Spleen (tissue), 11 donors: Measurements from ENCODE around the gene BPTF. TPM values are rescaled to one million over a fixed set of nuclear protein-coding genes. Genes with fewer than 3 reads are reported as not detected.
"Not testable (repeated sequence)": the region's sequence is repeated elsewhere in the genome, so short reads cannot be mapped to it uniquely, and the experiment has no call there.

Experiments
- DNase-seq: peaks from one replicate; pipeline ENCODE4 v3.0.0-alpha.2; 2020
- H3K27ac ChIP-seq, 8 donors: fragments of 200-600 bp; sonication (generic) in 7 of 8; 1 replicate in 4 of 8; 2 replicates in 4 of 8; pipeline versions ENCODE4 v1.5.0 to v1.8.0; 2016 to 2021; ENCODE audit warnings: inconsistent platforms in 4 of 8, mild to moderate bottlenecking in 4 of 8, moderate library complexity in 1 of 8
- H3K27me3 ChIP-seq, 7 donors: fragments of 200-600 bp; sonication (generic) in 6 of 7; replicated peaks in 1 of 7; 1 replicate in 4 of 7; 2 replicates in 3 of 7; pipeline versions ENCODE4 v1.5.0 to v1.8.0; 2016 to 2021; ENCODE audit warnings: inconsistent platforms in 3 of 7, mild to moderate bottlenecking in 1 of 7
- H3K36me3 ChIP-seq, 6 donors: fragments of 200-600 bp; sonication (generic) in 5 of 6; 1 replicate in 4 of 6; 2 replicates in 2 of 6; pipeline versions ENCODE4 v1.5.0 to v1.8.0; 2016 to 2021; ENCODE audit warnings: inconsistent platforms in 2 of 6
- H3K4me1 ChIP-seq, 6 donors: fragments of 200-600 bp; sonication (generic) in 5 of 6; 1 replicate in 3 of 6; 2 replicates in 3 of 6; pipeline versions ENCODE4 v1.5.0 to v1.8.0; 2016 to 2021; ENCODE audit warnings: inconsistent platforms in 3 of 6
- H3K4me3 ChIP-seq, 8 donors: fragments of 200-600 bp; sonication (generic) in 7 of 8; 1 replicate in 4 of 8; 2 replicates in 4 of 8; pipeline versions ENCODE4 v1.5.0 to v1.8.0; 2016 to 2021; ENCODE audit warnings: inconsistent platforms in 4 of 8, mild to moderate bottlenecking in 4 of 8, moderate library complexity in 2 of 8
- H3K9me3 ChIP-seq, 8 donors: fragments of 200-600 bp; sonication (generic) in 7 of 8; 1 replicate in 4 of 8; 2 replicates in 4 of 8; pipeline versions ENCODE4 v1.5.0 to v1.8.0; 2016 to 2021; ENCODE audit warnings: inconsistent platforms in 4 of 8
- CTCF ChIP-seq, 11 experiments: fragments of 200-600 bp in 7 of 11; fragments of 450-650 bp in 4 of 11; sonication (generic) in 4 of 11; IDR thresholded peaks in 8 of 11; conservative IDR thresholded peaks in 3 of 11; 1 replicate in 7 of 11; 2 replicates in 4 of 11; pipeline versions ENCODE4 v1.4.0 to v1.8.0; 2016 to 2021; ENCODE audit warnings: antibody characterized with exemption in 11 of 11, inconsistent platforms in 4 of 11, mild to moderate bottlenecking in 1 of 11
- POLR2A ChIP-seq, 3 donors: fragments of 450-650 bp; IDR thresholded peaks; one replicate each; pipeline ENCODE4 v1.5.1; 2017; ENCODE audit warnings: antibody characterized with exemption in 3 of 3, mild to moderate bottlenecking in 1 of 3
- POLR2AphosphoS5 ChIP-seq, 3 donors: sonication (generic); formaldehyde crosslinking; IDR thresholded peaks; one replicate each; pipeline ENCODE4 v1.5.1; 2017; ENCODE audit warnings: antibody characterized with exemption in 3 of 3
- WGBS, 5 donors: extraction: QIAGEN DNeasy Blood & Tissue Kit in 3 of 5; methylation state at CpG; one replicate each; pipeline versions ENCODE4 v1.1.5 to v1.1.7; 2013 to 2018; 5-methylcytosine and 5-hydroxymethylcytosine counted together
- intact Hi-C: fragments of 100-400 bp; cut with DNase I; formaldehyde crosslinking; loops from one replicate; pipeline ENCODE4 v1.15.0; 2023; ENCODE audit warnings: low total_unique reads
- polyA plus RNA-seq, 3 donors: library from polyadenylated mRNA; stranded (reverse); fragments of 200-250 nt; gene quantifications; one replicate each; pipeline ENCODE4 v1.2.1, GENCODE V29; 2013
- total RNA-seq, 7 donors: library from RNA; depleted of rRNA in 3 of 7; stranded (reverse); fragments of >200 nt in 3 of 7; fragmentation: NEBNext Ultra II Directional in 4 of 7; extraction: Animal tissue kit (Norgen Biotek cat#: 25700) in 4 of 7; gene quantifications; one replicate each; pipeline versions ENCODE4 v1.1.0 to v1.2.1, GENCODE V29; 2016 to 2021
- donor health status: healthy with polysubstance abuse.
- donor health status: DM: no; HTN: no; CAD: no; lungs with moderate emphysema.
- donor health status: DM: no; HTN: no; CAD: no.
- donor health status: Bipolar disorder and iron deficiency.
- donor health status: healthy.
- donor health status: DM: no; HTN: no; CAD: no.
- donor health status: DM: yes; HTN: yes; CAD: no.

BPTF gene
- total and polyA plus RNA-seq, 10 donors: 12.3 to 148 (median 120) TPM

- H3K27me3 ChIP-seq, H3K4me1 ChIP-seq, intact Hi-C loops, DNase-seq, H3K9me3 ChIP-seq, H3K27ac ChIP-seq, H3K4me3 ChIP-seq: not testable (repeated sequence)
- 0% methylated on average over 1 of the region's 1 CpG for WGBS, 5 donors
- peak; percentile 37 to 81 (median 71) for TF ChIP-seq CTCF (IDR thresholded peaks at IDR 0.05 in 8 of 11, conservative IDR thresholded peaks at IDR 0.05 in 3 of 11)
- peaks cover 0 to 90% (median 59%) of the 10 kb centered on the region in 6 donors for H3K36me3 ChIP-seq
These were observed 137.9 kb downstream of the BPTF start for GRCh38 chr17:67963145-67963572.

GRCh38 chr17:67970783-67971182, 145.5 kb downstream of the BPTF start:
- Histone ChIP-seq H3K27ac (no peak overlapping the region), H3K4me1 (no peaks in the 10 kb centered on the region), H3K4me3 (no peak overlapping the region), H3K36me3 (peaks cover 0 to 100% (median 62%) of the 10 kb centered on the region in 6 donors), H3K27me3 (no peaks in the 10 kb centered on the region), H3K9me3 (no peaks in the 10 kb centered on the region)
- TF ChIP-seq CTCF (IDR thresholded peaks at IDR 0.05 in 8 of 11, conservative IDR thresholded peaks at IDR 0.05 in 3 of 11): no peak
- no peak for TF ChIP-seq POLR2AphosphoS5 (IDR thresholded peaks at IDR 0.05)
- TF ChIP-seq POLR2A (IDR thresholded peaks at IDR 0.05): no peak
- WGBS, 5 donors: 94 to 97% (median 96%) methylated on average over 7 of the region's 7 CpGs
- peak; percentile 17 for DNase-seq
- intact Hi-C loops: no loop called here

- 81 to 94% (median 91%) methylated on average over 9 of the region's 9 CpGs for WGBS, 5 donors
- DNase-seq: no peak
- Histone ChIP-seq H3K4me3 (no peak overlapping the region), H3K36me3 (peaks cover 0 to 99% (median 48%) of the 10 kb centered on the region in 6 donors), H3K4me1 (no peaks in the 10 kb centered on the region), H3K9me3 (no peaks in the 10 kb centered on the region), H3K27ac (no peak overlapping the region), H3K27me3 (no peaks in the 10 kb centered on the region)
- no peak for TF ChIP-seq POLR2A (IDR thresholded peaks at IDR 0.05)
- TF ChIP-seq POLR2AphosphoS5 (IDR thresholded peaks at IDR 0.05): no peak
- no peak for TF ChIP-seq CTCF (IDR thresholded peaks at IDR 0.05 in 8 of 11, conservative IDR thresholded peaks at IDR 0.05 in 3 of 11)
- intact Hi-C loops: no loop called here
These were observed 148.9 kb downstream of the BPTF start for GRCh38 chr17:67974185-67974584.

- no peak for TF ChIP-seq POLR2AphosphoS5 (IDR thresholded peaks at IDR 0.05)
- TF ChIP-seq POLR2A (IDR thresholded peaks at IDR 0.05): no peak
- no peak for TF ChIP-seq CTCF (IDR thresholded peaks at IDR 0.05 in 8 of 11, conservative IDR thresholded peaks at IDR 0.05 in 3 of 11)
- 65 to 75% (median 72%) methylated on average over 7 to 8 of the region's 8 CpGs for WGBS, 5 donors
- Histone ChIP-seq H3K27ac (no peak overlapping the region), H3K4me3 (no peak overlapping the region), H3K9me3 (no peaks in the 10 kb centered on the region), H3K36me3 (peaks cover 0 to 99% (median 46%) of the 10 kb centered on the region in 6 donors), H3K4me1 (no peaks in the 10 kb centered on the region), H3K27me3 (no peaks in the 10 kb centered on the region)
- DNase-seq: peak; percentile 23
- intact Hi-C loops: no loop called here
These were observed 149.3 kb downstream of the BPTF start for GRCh38 chr17:67974598-67975066.

GRCh38 chr17:67976306-67976705, 151.0 kb downstream of the BPTF start:
- H3K4me1 ChIP-seq, H3K27ac ChIP-seq, intact Hi-C loops, H3K4me3 ChIP-seq, H3K9me3 ChIP-seq, H3K27me3 ChIP-seq: not testable (repeated sequence)
- WGBS, 5 donors: 91 to 97% (median 93%) methylated on average over 6 of the region's 6 CpGs
- peaks cover 0 to 98% (median 34%) of the 10 kb centered on the region in 6 donors for H3K36me3 ChIP-seq
- DNase-seq: peak; percentile 17
